K562 (cell line): Measurements from ENCODE around the gene DIPK1A. TPM values are rescaled to one million over a fixed set of nuclear protein-coding genes. Genes with fewer than 3 reads are reported as not detected.

Source experiments
- ATF7 ChIP-seq: fragments of 450-650 bp; IDR thresholded peaks from 2 replicates; pipeline ENCODE4 v1.7.1; 2014; ENCODE audit warnings: mild to moderate bottlenecking, moderate library complexity
- CBFA2T2 ChIP-seq: fragments of 450-650 bp; conservative IDR thresholded peaks from 2 replicates; pipeline ENCODE4 v1.6.1; 2017; ENCODE audit warnings: mild to moderate bottlenecking
- CBFA2T3 ChIP-seq: fragments of 450-650 bp; IDR thresholded peaks from 2 replicates; pipeline ENCODE4 v1.6.1; 2017
- CBFB ChIP-seq: sonication (generic); formaldehyde crosslinking; IDR thresholded peaks from 2 replicates; pipeline ENCODE4 v1.4.0; 2020; ENCODE audit warnings: mild to moderate bottlenecking, missing genetic modification reagents
- CHAMP1 ChIP-seq: fragments of 450-650 bp; IDR thresholded peaks from 2 replicates; pipeline ENCODE4 v1.6.1; 2016; ENCODE audit warnings: mild to moderate bottlenecking
- CTBP1 ChIP-seq: fragments of 450-650 bp; IDR thresholded peaks from 2 replicates; pipeline ENCODE4 v1.6.1; 2016; ENCODE audit warnings: borderline replicate concordance
- DMBX1 ChIP-seq: fragments of 250-450 bp; sonication (Bioruptor Pico); IDR thresholded peaks from 2 replicates; pipeline ENCODE4 v1.8.0; 2022; ENCODE audit warnings: inconsistent platforms, mild to moderate bottlenecking, moderate library complexity, borderline replicate concordance
- EHMT2 ChIP-seq: fragments of 450-650 bp; IDR thresholded peaks from 2 replicates; pipeline ENCODE4 v1.6.1; 2018; ENCODE audit warnings: antibody characterized with exemption
- FOSL1 ChIP-seq: fragments of 200-800 bp; sonication (Bioruptor generic); conservative IDR thresholded peaks from 2 replicates; pipeline ENCODE4 v1.6.1; 2016; ENCODE audit warnings: missing genetic modification characterization, missing compliant biosample characterization
- FOXK2 ChIP-seq, 2 experiments: fragments of 450-650 bp; IDR thresholded peaks in 1 of 2; conservative IDR thresholded peaks in 1 of 2; 2 replicates each; pipeline ENCODE4 v1.6.1; 2016; ENCODE audit warnings: low read depth in 2 of 2, mild to moderate bottlenecking in 1 of 2
- GATAD2A ChIP-seq: fragments of 450-650 bp; IDR thresholded peaks from 2 replicates; pipeline ENCODE4 v1.6.1; 2017
- HES1 ChIP-seq: fragments of 450-650 bp; IDR thresholded peaks from 2 replicates; pipeline ENCODE4 v1.6.1; 2016; ENCODE audit warnings: low read depth, mild to moderate bottlenecking, moderate library complexity
- HSF4 ChIP-seq: fragments of 250-450 bp; sonication (Bioruptor Pico); IDR thresholded peaks from 2 replicates; pipeline ENCODE4 v2.1.2; 2022; ENCODE audit warnings: mild to moderate bottlenecking, moderate library complexity, borderline replicate concordance
- JUND ChIP-seq, 2 experiments: IDR thresholded peaks; 2 replicates in 1 of 2; 3 replicates in 1 of 2; pipeline ENCODE4 v1.6.1; 2011; ENCODE audit warnings: borderline replicate concordance in 2 of 2, low read depth in 2 of 2, low read length in 2 of 2, improper control_type of control experiment in 1 of 2, missing biosample characterization in 1 of 2, missing genetic modification characterization in 1 of 2, missing genetic modification reagents in 1 of 2
- KLF16 ChIP-seq: IDR thresholded peaks from 2 replicates; pipeline ENCODE4 v1.6.1; 2016; ENCODE audit warnings: antibody characterized with exemption
- LEF1 ChIP-seq: fragments of 450-650 bp; IDR thresholded peaks from 2 replicates; pipeline ENCODE4 v1.6.1; 2016; ENCODE audit warnings: mild to moderate bottlenecking
- MEIS2 ChIP-seq: fragments of 450-650 bp; IDR thresholded peaks from 2 replicates; pipeline ENCODE4 v1.6.1; 2014; ENCODE audit warnings: mild to moderate bottlenecking; ENCODE audit not compliant: partially characterized antibody
- MTA2 ChIP-seq: fragments of 450-650 bp; IDR thresholded peaks from 2 replicates; pipeline ENCODE4 v1.6.1; 2016; ENCODE audit warnings: low read depth
- NFATC3 ChIP-seq: fragments of 450-650 bp; IDR thresholded peaks from 2 replicates; pipeline ENCODE4 v1.6.1; 2017; ENCODE audit warnings: mild to moderate bottlenecking
- PHB2 ChIP-seq: fragments of 450-650 bp; IDR thresholded peaks from 2 replicates; pipeline ENCODE4 v1.6.1; 2017; ENCODE audit warnings: low read depth
- PML ChIP-seq: IDR thresholded peaks from 2 replicates; pipeline ENCODE4 v1.6.1; 2012; ENCODE audit warnings: low read length, inconsistent platforms
- RBBP5 ChIP-seq: fragments of 200-600 bp; sonication (generic); IDR thresholded peaks from 2 replicates; pipeline ENCODE4 v1.6.1; 2012; ENCODE audit warnings: borderline replicate concordance, mild to moderate bottlenecking, low read length, control low read depth, inconsistent platforms; ENCODE audit not compliant: insufficient read depth, poor library complexity, severe bottlenecking
- SMAD4 ChIP-seq: fragments of 250-450 bp; sonication (Bioruptor Pico); conservative IDR thresholded peaks from 2 replicates; pipeline ENCODE4 v1.8.0; 2021; ENCODE audit warnings: inconsistent platforms, mild to moderate bottlenecking, moderate library complexity
- TBL1XR1 ChIP-seq, 2 experiments: IDR thresholded peaks; 2 replicates each; pipeline ENCODE4 v1.6.1; 2012; ENCODE audit warnings: improper control_type of control experiment in 2 of 2, low read length in 2 of 2, mild to moderate bottlenecking in 1 of 2
- THRAP3 ChIP-seq: fragments of 450-650 bp; IDR thresholded peaks from 2 replicates; pipeline ENCODE4 v1.6.1; 2016; ENCODE audit warnings: mild to moderate bottlenecking, inconsistent platforms, borderline replicate concordance
- ZFX ChIP-seq: sonication (generic); formaldehyde crosslinking; IDR thresholded peaks from 2 replicates; pipeline ENCODE4 v1.8.0; 2022; ENCODE audit warnings: mild to moderate bottlenecking, missing genetic modification reagents, moderate library complexity
- ZNF175 ChIP-seq: fragments of 200-800 bp; sonication (Bioruptor generic); IDR thresholded peaks from 2 replicates; pipeline ENCODE4 v1.6.1; 2016; ENCODE audit warnings: low read depth, mild to moderate bottlenecking, missing genetic modification characterization, missing compliant biosample characterization
- ZNF274 ChIP-seq: IDR thresholded peaks from 2 replicates; pipeline ENCODE4 v1.6.1; 2011; ENCODE audit warnings: low read depth, mild to moderate bottlenecking, low read length, moderate library complexity, borderline replicate concordance
- ZNF282 ChIP-seq: sonication (generic); formaldehyde crosslinking; IDR thresholded peaks from 2 replicates; pipeline ENCODE4 v1.8.1; 2023; ENCODE audit warnings: missing genetic modification reagents
- polyA plus RNA-seq, 8 experiments: library from polyadenylated mRNA; depleted of rRNA in 4 of 8; stranded (reverse) in 5 of 8; unstranded in 3 of 8; fragments of >200 nt; fragmentation: Nextera tagmentation in 2 of 8; fragmentation: Illumina TruSeq in 1 of 8; extraction: Ambion mirVana in 2 of 8; extraction: Trizol in 1 of 8; gene quantifications; 2 replicates each; pipeline versions ENCODE4 v1.2.1 to v1.2.3, GENCODE V29; 2011 to 2014; ENCODE audit warnings: inconsistent platforms in 1 of 8, missing spikeins in 1 of 8
- total RNA-seq, 7 experiments: library from RNA; depleted of rRNA in 6 of 7; stranded (reverse); fragments of >200 nt in 6 of 7; fragmentation: Illumina TruSeq in 2 of 7; extraction: Trizol in 2 of 7; gene quantifications; 2 replicates each; pipeline versions ENCODE4 v1.2.1 to v1.2.3, GENCODE V29; 2011 to 2021; ENCODE audit warnings: low replicate concordance in 1 of 7

The DIPK1A gene
- total and polyA plus RNA-seq, 9 of the 15 experiments (the other 6 are each of a cell fraction or from before 2014, with no cell fraction given), result 0.54 to 2.5 (median 1.3) TPM

GRCh38 chr1:92957030-92957734 lies 4.1 kb downstream of the DIPK1A start (continued):
- peak; percentile 74; the same call in 1 of the 2 replicates for TF ChIP-seq GATAD2A
- TF ChIP-seq KLF16, result peak; percentile 86
- no peak for TF ChIP-seq CBFB (CRISPR knock-in tag)
- no peak for TF ChIP-seq THRAP3
- no peak for TF ChIP-seq RBBP5
- TF ChIP-seq ZFX (CRISPR knock-in tag), result peak; percentile 36; the same call in 1 of the 2 replicates
- TF ChIP-seq HSF4 (CRISPR knock-in tag), result no peak
- peak; percentile 45 to 52; a peak in 1 of 4 replicates for TF ChIP-seq FOXK2 (conservative IDR thresholded peaks at IDR 0.05 in 1 of 2, IDR thresholded peaks at IDR 0.05 in 1 of 2; ENCODE audit: low read depth in 2 of 2)
- TF ChIP-seq ZNF282, result no peak
- TF ChIP-seq LEF1, result peak; percentile 77
- peak; percentile 64 for TF ChIP-seq HES1
- TF ChIP-seq CBFA2T2, result peak; percentile 97
- peak; percentile 30; the same call in 1 of the 2 replicates for TF ChIP-seq ZNF274
- TF ChIP-seq SMAD4 (CRISPR knock-in tag), result peak; percentile 69; the same call in 1 of the 2 replicates
- TF ChIP-seq CHAMP1, result peak; percentile 85
- peak; percentile 72; the same call in 1 of the 2 replicates for TF ChIP-seq ZNF175
- TF ChIP-seq MTA2, result peak; percentile 84
- no peak for TF ChIP-seq NFATC3
- TF ChIP-seq ATF7, result peak; percentile 42; the same call in 1 of the 2 replicates
- peak; percentile 66 for TF ChIP-seq CTBP1
- TF ChIP-seq MEIS2, result peak; percentile 71
- peak; percentile 83 for TF ChIP-seq DMBX1 (CRISPR knock-in tag)
- peak in 1 of 2 experiments; percentile 94; a peak in 2 of 4 replicates for TF ChIP-seq TBL1XR1 (IDR thresholded peaks at IDR 0.05; ENCODE audit: low read length in 2 of 2)
- peak; percentile 84 for TF ChIP-seq FOSL1 (tag)
- peak; percentile 72 for TF ChIP-seq PHB2
- TF ChIP-seq EHMT2, result peak; percentile 36; the same call in 1 of the 2 replicates
- peak; percentile 86 for TF ChIP-seq PML
- TF ChIP-seq JUND (IDR thresholded peaks at IDR 0.05; ENCODE audit: borderline replicate concordance, low read depth, low read length), result peak; percentile 64; the same call in 1 of the 2 replicates
- TF ChIP-seq JUND (tag; IDR thresholded peaks at IDR 0.05; ENCODE audit: borderline replicate concordance, low read depth, low read length), result peak; percentile 39; the same call in 1 of the 3 replicates
- peak; percentile 98 for TF ChIP-seq CBFA2T3
